Esophagus squamous epithelium (tissue), 5 donors: ENCODE data around the gene TBC1D24. TPM values are rescaled to one million over a fixed set of nuclear protein-coding genes. Genes with fewer than 3 reads are reported as not detected.

Experiments used
- DNase-seq: peaks from one replicate; lab custom pipeline; 2025; lab: John Stamatoyannopoulos, UW
- H3K27ac ChIP-seq, 4 donors: fragments of 200-600 bp; sonication (generic); one replicate each; pipeline ENCODE4 v1.5.1; 2016 to 2019; ENCODE audit warnings: mild to moderate bottlenecking in 1 of 4
- H3K27me3 ChIP-seq, 4 donors: fragments of 200-600 bp; sonication (generic); 1 replicate in 3 of 4; 2 replicates in 1 of 4; pipeline versions ENCODE4 v1.5.1 to v1.6.0; 2017 to 2021; ENCODE audit warnings: antibody characterized with exemption in 1 of 4
- H3K36me3 ChIP-seq, 3 donors: fragments of 200-600 bp; sonication (generic); one replicate each; pipeline ENCODE4 v1.5.1; 2016 to 2019
- H3K4me1 ChIP-seq, 3 donors: fragments of 200-600 bp; sonication (generic); one replicate each; pipeline ENCODE4 v1.5.1; 2017 to 2019
- H3K4me3 ChIP-seq, 4 donors: fragments of 200-600 bp; sonication (generic); 1 replicate in 3 of 4; 2 replicates in 1 of 4; pipeline ENCODE4 v1.5.1; 2016 to 2019; ENCODE audit warnings: mild to moderate bottlenecking in 2 of 4, moderate library complexity in 1 of 4
- H3K9me3 ChIP-seq, 3 donors: fragments of 200-600 bp; sonication (generic); one replicate each; pipeline ENCODE4 v1.5.1; 2016 to 2019
- CTCF ChIP-seq, 6 experiments: fragments of 450-650 bp in 4 of 6; fragments of 200-600 bp in 2 of 6; sonication (generic) in 2 of 6; IDR thresholded peaks; one replicate each; pipeline ENCODE4 v1.5.1; 2016 to 2019; ENCODE audit warnings: antibody characterized with exemption in 6 of 6, mild to moderate bottlenecking in 4 of 6, moderate library complexity in 4 of 6
- POLR2A ChIP-seq, 4 donors: fragments of 450-650 bp; IDR thresholded peaks; one replicate each; pipeline ENCODE4 v1.6.1; 2017; ENCODE audit warnings: antibody characterized with exemption in 4 of 4, mild to moderate bottlenecking in 4 of 4, moderate library complexity in 3 of 4
- WGBS, 2 donors: methylation state at CpG; one replicate each; pipeline ENCODE4 v1.1.5; 2018; 5-methylcytosine and 5-hydroxymethylcytosine counted together
- intact Hi-C: fragments of 100-400 bp; cut with DNase I; formaldehyde crosslinking; loops from one replicate; pipeline ENCODE4 v1.15.0; 2022
- total RNA-seq, 4 donors: library from RNA; depleted of rRNA; stranded (reverse); fragments of >200 nt; gene quantifications; one replicate each; pipeline ENCODE4 v1.1.0, GENCODE V29; 2016
- donor health status: DM: yes; HTN: yes; CAD: no.

Gene TBC1D24
- total RNA-seq, 4 donors from 2014 or later, result 3.1 to 4.6 (median 3.7) TPM

GRCh38 chr16:2505695-2506094, 30.8 kb downstream of the TBC1D24 start:
- Histone ChIP-seq H3K27me3 (no peaks in the 10 kb centered on the region), H3K27ac (no peak overlapping the region), H3K4me1 (peaks cover 12 to 31% (median 13%) of the 10 kb centered on the region in 3 donors), H3K9me3 (no peaks in the 10 kb centered on the region), H3K4me3 (no peak overlapping the region), H3K36me3 (no peaks in the 10 kb centered on the region)
- 89 to 90% methylated on average over 12 to 13 of the region's 14 CpGs for WGBS, 2 donors
- DNase-seq, result no peak
- intact Hi-C loops, result no loop called here
- TF ChIP-seq POLR2A (IDR thresholded peaks at IDR 0.05) (no peak), CTCF (IDR thresholded peaks at IDR 0.05) (no peak)

- Histone ChIP-seq H3K27ac (peak overlapping the region in 3 of 4 donors; percentile 39 to 68 (median 55)), H3K27me3 (no peaks in the 10 kb centered on the region), H3K4me1 (peaks cover 3 to 28% (median 9%) of the 10 kb centered on the region in 3 donors), H3K4me3 (no peak overlapping the region), H3K9me3 (no peaks in the 10 kb centered on the region), H3K36me3 (no peaks in the 10 kb centered on the region)
- TF ChIP-seq CTCF (IDR thresholded peaks at IDR 0.05) (no peak), POLR2A (IDR thresholded peaks at IDR 0.05) (peak in 1 of 4 donors; percentile 42)
- 59 to 71% methylated on average over 9 to 12 of the region's 14 CpGs for WGBS, 2 donors
- DNase-seq, result no peak
- intact Hi-C loops, result no loop called here
These were observed 32.2 kb downstream of the TBC1D24 start for GRCh38 chr16:2507052-2507659.

DNA sequence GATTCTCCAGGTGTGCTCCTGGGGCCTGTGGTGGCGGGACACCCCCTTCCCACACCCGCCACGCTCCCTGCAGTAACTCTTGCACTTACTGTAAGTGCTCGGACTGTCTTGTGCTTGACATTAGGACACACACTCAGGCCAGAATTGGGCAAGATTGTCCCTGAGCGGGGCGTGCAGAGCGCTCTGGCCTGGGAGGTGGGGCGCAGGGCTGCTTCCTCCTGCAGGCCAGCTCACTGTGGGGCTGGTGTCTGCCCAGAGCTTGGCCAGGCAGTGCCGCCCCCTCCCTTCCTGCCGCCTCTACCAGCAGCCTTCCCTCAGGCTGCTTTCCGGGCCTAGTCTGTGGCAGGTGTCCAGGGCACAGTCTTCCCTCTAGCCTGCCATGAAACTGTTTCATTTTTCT, 32.7 kb downstream of the TBC1D24 start:
- TF ChIP-seq CTCF (IDR thresholded peaks at IDR 0.05) (no peak), POLR2A (IDR thresholded peaks at IDR 0.05) (no peak)
- Histone ChIP-seq H3K9me3 (no peaks in the 10 kb centered on the region), H3K27me3 (no peaks in the 10 kb centered on the region), H3K27ac (peak overlapping the region in 3 of 4 donors; percentile 39 to 68 (median 55)), H3K4me3 (no peak overlapping the region), H3K4me1 (peaks cover 3 to 28% (median 6%) of the 10 kb centered on the region in 3 donors), H3K36me3 (no peaks in the 10 kb centered on the region)
- WGBS, 2 donors, result 74 to 92% methylated on average over 3 to 5 of the region's 11 CpGs
- intact Hi-C loops, result no loop called here
- no peak for DNase-seq

GRCh38 chr16:2508722-2509400, 33.9 kb downstream of the TBC1D24 start:
- peaks cover 10 to 29% (median 11%) of the 10 kb centered on the region in 3 donors for H3K4me1 ChIP-seq
- DNase-seq, result no peak
- H3K27ac ChIP-seq, result peak overlapping the region in 1 of 4 donors; percentile 68
- no peak overlapping the region for H3K4me3 ChIP-seq
- no peaks in the 10 kb centered on the region for H3K27me3 ChIP-seq
- H3K9me3 ChIP-seq, result no peaks in the 10 kb centered on the region
- TF ChIP-seq CTCF (IDR thresholded peaks at IDR 0.05), result no peak
- no peak for TF ChIP-seq POLR2A (IDR thresholded peaks at IDR 0.05)
- H3K36me3 ChIP-seq, result no peaks in the 10 kb centered on the region
- intact Hi-C loops, result no loop called here
- 77 to 87% methylated on average over 5 to 17 of the region's 18 CpGs for WGBS, 2 donors

DNA sequence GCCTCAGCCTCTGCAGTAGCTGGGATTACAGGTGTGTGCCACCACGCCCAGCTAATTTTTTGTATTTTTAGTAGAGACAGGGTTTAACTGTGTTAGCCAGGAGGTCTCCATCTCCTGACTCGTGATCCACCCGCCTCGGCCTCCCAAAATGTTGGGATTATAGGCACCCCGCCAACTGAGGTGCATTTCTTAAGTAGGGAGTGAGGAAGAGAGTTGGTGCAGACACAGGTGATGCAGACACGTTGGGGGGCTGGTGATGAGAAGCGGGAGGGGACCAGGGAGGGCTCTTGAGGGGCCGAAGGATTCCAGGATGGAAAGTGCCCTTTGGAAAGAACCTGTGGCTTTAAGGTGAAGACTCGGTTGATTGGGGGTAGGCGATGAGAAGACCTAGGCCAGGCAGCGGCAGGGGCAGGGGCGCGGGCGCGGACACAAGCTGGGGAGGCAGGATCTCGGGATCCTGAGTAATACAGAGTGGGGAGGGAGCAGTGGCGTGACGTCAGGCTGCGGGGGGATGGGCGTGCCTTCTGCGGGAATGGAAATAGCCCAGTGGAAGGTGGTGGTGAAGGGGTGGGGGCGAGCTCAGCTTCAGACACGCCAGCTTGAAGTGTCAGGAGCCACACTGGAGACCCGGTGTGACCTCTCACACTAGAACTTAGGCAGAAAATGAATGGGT, 36.3 kb downstream of the TBC1D24 start:
- DNase-seq, result no peak
- no peak for TF ChIP-seq CTCF (IDR thresholded peaks at IDR 0.05)
- TF ChIP-seq POLR2A (IDR thresholded peaks at IDR 0.05), result no peak
- H3K27ac ChIP-seq, result no peak overlapping the region
- peaks cover 22 to 45% (median 24%) of the 10 kb centered on the region in 3 donors for H3K4me1 ChIP-seq
- no peak overlapping the region for H3K4me3 ChIP-seq
- H3K36me3 ChIP-seq, result no peaks in the 10 kb centered on the region
- no peaks in the 10 kb centered on the region for H3K9me3 ChIP-seq
- no peaks in the 10 kb centered on the region for H3K27me3 ChIP-seq
- intact Hi-C loops, result no loop called here
- 39 to 51% methylated on average over 15 to 23 of the region's 24 CpGs for WGBS, 2 donors
